GM12865 (cell line): ENCODE measurements around the gene TANK.

Source experiments
- DNase-seq: peaks from one replicate; pipeline ENCODE4 v3.0.0; 2010; ENCODE audit warnings: low read depth
- H3K4me3 ChIP-seq: 2 replicates; pipeline ENCODE4 v1.5.1; 2011; ENCODE audit warnings: mild to moderate bottlenecking, low read depth, low read length, control low read depth
- TF ChIP-seq, protein P1 (sequence below): IDR thresholded peaks from 2 replicates; pipeline ENCODE4 v1.5.1; 2011; ENCODE audit warnings: low read length, control low read depth, low read depth, inconsistent platforms; ENCODE audit not compliant: insufficient read depth; ENCODE audit errors: missing control alignments

TANK gene

DNA sequence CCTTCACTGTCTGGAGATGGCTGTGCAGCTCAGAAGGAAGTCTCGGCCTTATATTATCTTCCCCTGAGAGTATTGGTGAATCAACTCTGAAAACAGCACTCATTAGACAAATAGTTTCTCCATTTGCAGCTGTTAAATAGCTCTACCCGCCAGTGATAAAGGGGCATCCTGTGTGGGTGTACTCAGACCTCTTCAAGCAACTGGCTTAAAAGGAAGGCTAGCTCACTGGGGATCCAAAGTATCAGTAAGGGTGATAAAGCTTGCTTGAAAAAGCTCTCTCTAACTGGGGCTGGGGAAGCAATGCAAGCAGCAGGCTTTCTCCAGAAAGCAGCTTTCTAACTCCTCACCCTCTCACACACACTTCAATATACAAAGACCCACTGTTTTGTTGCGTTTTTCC is 83.1 kb downstream of the TANK start:
- TF ChIP-seq, protein P1, sequence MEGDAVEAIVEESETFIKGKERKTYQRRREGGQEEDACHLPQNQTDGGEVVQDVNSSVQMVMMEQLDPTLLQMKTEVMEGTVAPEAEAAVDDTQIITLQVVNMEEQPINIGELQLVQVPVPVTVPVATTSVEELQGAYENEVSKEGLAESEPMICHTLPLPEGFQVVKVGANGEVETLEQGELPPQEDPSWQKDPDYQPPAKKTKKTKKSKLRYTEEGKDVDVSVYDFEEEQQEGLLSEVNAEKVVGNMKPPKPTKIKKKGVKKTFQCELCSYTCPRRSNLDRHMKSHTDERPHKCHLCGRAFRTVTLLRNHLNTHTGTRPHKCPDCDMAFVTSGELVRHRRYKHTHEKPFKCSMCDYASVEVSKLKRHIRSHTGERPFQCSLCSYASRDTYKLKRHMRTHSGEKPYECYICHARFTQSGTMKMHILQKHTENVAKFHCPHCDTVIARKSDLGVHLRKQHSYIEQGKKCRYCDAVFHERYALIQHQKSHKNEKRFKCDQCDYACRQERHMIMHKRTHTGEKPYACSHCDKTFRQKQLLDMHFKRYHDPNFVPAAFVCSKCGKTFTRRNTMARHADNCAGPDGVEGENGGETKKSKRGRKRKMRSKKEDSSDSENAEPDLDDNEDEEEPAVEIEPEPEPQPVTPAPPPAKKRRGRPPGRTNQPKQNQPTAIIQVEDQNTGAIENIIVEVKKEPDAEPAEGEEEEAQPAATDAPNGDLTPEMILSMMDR = no peak
- DNase-seq = peak; percentile 69
- H3K4me3 ChIP-seq = peak overlapping the region; percentile 91

DNA sequence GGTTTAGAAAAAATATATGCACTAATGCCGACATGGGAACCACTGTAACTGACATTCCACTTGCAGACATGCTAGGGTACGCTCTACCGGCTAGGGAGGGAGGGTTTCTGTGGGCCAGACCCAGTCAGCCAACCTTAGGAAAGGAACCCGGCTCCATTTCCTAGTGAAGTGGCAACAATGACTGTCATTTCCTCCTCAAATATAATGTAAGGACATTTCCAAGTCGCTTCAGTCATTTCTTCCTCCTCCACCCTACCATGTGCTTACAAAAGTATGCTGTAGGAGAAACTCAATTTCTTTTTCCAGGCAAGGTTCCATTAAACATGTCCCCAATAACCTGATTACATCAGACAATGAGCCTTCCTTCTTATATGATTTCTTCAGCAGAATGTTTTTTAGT is 83.7 kb downstream of the TANK start:
- TF ChIP-seq, protein P1 = no peak
- peak; percentile 30 for DNase-seq
- peak overlapping the region; percentile 91 for H3K4me3 ChIP-seq

DNA sequence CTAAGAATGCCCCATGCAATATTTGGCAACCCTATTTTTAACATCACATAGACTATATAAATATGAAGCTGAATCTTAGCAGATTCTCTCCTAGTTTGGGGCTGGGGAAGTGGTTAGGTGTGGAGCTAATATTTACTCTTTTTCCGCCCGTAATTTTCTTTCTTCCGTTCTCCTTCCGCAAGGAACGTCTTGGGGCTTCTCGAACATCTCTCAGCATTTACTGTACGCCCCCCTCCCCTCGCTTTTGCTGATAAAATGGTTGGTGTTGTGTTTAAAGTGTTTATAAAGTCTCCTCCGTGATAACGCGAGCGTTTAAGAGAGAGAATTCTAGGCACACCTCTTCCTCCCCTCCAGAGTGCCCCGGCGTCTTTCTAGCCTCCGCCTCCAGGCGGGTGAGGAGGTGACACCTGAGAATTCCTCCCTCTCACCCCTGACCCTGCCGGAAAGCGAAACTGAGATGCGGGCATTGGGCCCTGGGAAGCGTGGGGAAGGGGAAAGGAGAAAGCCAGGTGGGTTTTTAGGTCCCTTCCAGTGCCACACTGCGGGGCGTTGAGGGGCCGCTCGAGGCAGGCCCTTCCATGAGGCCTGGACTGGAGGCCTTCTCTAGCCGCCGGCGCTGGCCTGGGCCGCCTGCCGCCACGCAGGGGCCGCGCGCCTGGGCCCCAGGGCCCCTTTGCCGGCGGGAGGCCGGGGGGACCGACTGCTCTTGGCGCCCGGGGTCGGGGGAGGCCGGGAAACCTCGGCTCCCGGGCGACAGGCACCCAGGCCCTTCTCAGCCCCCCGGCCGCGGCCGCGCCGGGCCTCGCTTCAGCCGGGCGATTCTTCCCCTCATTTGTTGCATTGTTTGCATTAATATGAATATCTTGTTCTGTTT is 84.4 kb downstream of the TANK start:
- peak overlapping the region; percentile 91 for H3K4me3 ChIP-seq
- DNase-seq = peak; percentile 90

DNA sequence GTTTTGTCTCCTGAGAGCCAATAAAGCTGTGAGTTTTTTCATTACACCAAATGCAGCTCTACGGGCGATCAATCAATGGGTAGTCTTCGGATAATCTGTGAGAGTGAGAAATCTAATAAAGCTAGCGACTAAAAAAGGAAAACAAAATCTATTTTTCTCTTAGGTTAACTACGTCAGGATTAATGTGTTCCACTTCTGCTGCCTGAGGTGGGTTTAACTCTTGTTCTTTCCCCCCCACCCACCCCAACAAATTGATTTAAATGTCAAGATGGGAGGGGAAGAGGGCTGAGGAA is 85.0 kb downstream of the TANK start:
- DNase-seq = no peak
- TF ChIP-seq, protein P1 = no peak
- H3K4me3 ChIP-seq = peak overlapping the region; percentile 91

DNA sequence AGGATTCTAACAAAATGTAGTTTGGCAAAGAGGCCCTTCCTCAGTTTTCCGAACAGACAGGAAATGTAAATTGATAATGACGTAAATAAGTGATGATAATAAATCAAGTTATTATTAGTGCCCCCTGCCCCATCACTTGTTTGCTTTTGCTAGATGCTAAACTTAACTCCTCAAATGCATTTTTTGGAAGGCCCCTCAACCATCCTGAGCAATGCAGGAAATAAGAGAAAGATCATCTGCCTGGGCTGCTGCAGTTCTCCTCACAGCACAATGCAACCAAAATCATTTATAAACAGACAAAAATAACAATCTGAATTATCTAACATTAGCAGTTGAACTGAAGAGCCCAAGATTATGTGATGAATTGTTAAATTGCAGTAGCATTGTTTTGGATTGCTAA is 85.4 kb downstream of the TANK start:
- no peak for DNase-seq
- TF ChIP-seq, protein P1 = no peak
- peak overlapping the region; percentile 91 for H3K4me3 ChIP-seq

DNA sequence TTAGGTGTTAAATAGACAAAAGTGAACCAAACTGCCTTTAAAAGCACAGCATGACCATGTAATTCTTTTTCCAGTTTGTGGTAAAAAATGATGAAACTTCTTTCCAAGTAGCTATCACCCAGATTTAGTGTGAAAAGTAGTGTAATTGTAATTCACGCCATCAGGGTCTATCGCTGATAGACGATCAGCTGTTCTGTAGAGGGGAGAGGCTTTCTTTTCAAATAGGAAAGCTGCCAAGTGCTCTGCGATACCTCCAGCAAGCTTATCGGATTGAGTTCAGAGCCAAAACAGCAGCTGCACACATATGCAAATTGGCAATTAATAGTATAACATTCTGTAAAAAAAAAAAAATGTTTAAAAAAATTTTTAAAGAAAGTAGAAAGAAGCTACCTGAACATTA is 86.1 kb downstream of the TANK start:
- 0 out of 2 replicates have a peak overlapping the region, but pooled peaks have one; percentile 91 for H3K4me3 ChIP-seq
- DNase-seq = no peak
- TF ChIP-seq, protein P1 = no peak

DNA sequence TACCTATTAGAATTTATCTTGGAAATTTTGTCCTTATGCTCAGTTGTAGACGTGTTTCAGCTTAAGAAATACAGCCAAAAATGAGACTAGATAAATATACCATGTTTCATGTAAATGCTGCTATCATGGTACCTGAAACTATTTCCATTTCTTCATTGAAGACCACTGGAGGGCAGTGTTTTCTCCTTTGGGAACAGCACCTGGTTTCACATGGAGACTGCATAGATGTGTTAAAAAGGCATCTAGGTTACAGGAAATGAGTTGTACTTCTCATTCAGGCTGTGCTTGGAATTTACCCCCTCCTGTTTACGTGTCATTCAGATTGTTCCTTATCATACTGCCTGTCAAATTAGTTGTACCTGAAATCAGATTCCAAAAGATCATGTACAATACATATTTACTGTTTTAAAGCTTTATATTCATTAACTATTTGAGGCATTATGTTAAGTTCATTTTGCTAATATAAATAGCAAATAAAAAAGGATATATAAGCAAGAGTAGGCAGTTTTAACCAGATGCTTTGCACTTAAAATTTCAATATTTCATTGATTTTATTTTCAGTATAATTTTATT is 90.7 kb downstream of the TANK start:
- no peak overlapping the region for H3K4me3 ChIP-seq
- TF ChIP-seq, protein P1 = peak; percentile 36
- DNase-seq = peak; percentile 61
